ENCODE results near the gene RGPD8.

Gene RGPD8

DNA sequence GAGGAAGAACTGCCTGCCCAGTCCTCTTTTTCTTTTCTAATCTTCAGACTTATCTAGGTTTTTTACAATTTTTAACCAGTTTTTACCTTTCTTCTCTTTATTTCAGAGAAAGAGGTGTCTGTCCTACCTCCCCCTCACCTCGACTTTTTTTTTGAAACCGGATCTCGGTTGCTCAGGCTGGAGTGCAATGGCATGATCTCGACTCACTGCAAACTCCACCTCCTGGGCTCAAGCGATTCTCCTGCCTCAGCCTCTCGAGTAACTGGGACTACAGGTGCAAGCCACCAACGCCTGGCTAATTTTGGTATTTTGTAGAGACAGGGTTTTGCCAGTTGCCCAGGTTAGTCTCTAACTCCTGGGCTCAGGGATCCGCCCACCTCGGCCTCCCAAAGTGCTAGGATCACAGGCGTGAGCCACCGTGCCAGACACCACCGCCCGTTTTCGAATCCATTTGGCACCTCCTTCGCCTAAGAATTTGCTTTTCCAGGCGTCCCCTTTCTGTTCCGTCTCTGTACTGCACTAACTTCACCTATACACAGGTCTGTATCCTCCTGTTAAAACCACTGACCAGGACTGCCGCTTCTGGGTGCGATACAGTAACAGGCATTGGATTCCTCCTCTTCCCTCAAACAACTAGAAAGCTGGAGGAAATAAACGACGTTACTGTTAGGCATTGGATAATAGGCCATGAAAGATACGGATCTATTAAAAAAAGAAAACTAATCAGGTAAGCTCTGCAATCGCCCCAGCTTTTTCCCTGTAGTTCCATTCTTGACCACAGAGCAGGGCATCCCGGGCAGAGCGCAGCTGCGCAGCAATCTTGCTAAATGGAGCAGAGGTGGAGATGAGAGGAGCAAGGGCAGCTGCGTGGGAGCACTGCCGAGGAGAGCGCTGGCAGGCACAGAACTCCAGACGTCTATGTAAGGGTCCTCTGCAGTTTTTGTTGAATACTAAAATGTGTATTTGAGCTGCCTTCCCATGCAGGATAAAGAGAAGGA, 88.1 kb downstream of the RGPD8 start:
- H3K27ac ChIP-seq (ENCODE audit: low read length), result no peak overlapping the region
- no peak overlapping the region for H2AFZ ChIP-seq (ENCODE audit: low read depth, low read length)
- H3K4me2 ChIP-seq (ENCODE audit: low read length), result no peak overlapping the region

DNA sequence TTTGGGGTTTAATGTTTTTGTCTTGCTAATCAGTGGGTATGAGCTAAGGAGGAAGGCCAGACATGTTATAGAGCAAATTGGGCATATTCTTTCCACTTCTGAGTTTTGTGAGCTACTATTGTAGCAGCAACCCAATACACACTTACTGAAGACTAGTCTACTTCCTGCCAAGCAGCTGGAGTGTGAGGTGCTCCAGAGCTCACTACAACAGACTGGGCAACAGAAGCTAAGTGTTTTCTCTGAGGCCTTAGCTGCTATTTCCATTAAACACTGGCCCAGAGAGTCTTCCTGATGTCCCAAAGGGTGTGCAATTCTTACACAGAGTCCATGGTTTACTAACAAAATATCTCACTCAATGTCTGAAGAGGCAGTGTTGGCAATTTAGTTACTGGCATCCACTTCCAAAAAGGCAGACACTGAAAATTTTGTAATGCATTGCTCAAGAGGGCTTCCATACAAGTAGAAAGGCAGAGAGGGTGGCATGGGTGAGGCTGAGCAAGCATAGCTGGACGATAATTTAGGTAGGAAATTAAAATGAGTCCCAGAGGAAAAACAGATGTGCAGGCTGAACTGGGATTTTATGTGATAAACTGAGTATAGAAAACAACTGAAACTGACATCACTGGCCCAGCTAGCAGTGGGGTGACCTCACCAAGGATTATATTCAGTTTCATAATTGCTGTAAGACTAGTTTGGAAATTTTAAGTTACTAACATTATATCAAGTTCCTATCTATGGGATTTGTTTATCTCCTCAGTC, 89.4 kb downstream of the RGPD8 start:
- Histone ChIP-seq H3K9ac (ENCODE audit: low read length) (no peak overlapping the region), H3K4me1 (ENCODE audit: low read length) (no peaks in the 10 kb centered on the region), H3K79me2 (ENCODE audit: low read length) (no peaks in the 10 kb centered on the region), H2AFZ (ENCODE audit: low read depth, low read length) (no peak overlapping the region), H3K4me2 (ENCODE audit: low read length) (no peak overlapping the region), H3K9me3 (ENCODE audit: insufficient read depth, low read length) (no peaks in the 10 kb centered on the region), H3K36me3 (replicated peaks; ENCODE audit: low read depth, low read length) (no peaks in the 10 kb centered on the region), H4K20me1 (ENCODE audit: insufficient read depth, low read length) (no peaks in the 10 kb centered on the region), H3K27me3 (ENCODE audit: low read depth, low read length) (no peaks in the 10 kb centered on the region), H3K4me3 (ENCODE audit: low read length) (no peak overlapping the region), H3K27ac (ENCODE audit: low read length) (no peak overlapping the region)
- no peak for TF ChIP-seq EZH2phosphoT487 (IDR thresholded peaks at IDR 0.05; ENCODE audit: low read depth)
- TF ChIP-seq, protein P1, sequence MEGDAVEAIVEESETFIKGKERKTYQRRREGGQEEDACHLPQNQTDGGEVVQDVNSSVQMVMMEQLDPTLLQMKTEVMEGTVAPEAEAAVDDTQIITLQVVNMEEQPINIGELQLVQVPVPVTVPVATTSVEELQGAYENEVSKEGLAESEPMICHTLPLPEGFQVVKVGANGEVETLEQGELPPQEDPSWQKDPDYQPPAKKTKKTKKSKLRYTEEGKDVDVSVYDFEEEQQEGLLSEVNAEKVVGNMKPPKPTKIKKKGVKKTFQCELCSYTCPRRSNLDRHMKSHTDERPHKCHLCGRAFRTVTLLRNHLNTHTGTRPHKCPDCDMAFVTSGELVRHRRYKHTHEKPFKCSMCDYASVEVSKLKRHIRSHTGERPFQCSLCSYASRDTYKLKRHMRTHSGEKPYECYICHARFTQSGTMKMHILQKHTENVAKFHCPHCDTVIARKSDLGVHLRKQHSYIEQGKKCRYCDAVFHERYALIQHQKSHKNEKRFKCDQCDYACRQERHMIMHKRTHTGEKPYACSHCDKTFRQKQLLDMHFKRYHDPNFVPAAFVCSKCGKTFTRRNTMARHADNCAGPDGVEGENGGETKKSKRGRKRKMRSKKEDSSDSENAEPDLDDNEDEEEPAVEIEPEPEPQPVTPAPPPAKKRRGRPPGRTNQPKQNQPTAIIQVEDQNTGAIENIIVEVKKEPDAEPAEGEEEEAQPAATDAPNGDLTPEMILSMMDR (IDR thresholded peaks at IDR 0.05; ENCODE audit: low read depth, low read length), result no peak

More for the DNA sequence above, 88.1 kb downstream of the RGPD8 start:
- H3K4me3 ChIP-seq (ENCODE audit: low read length), result no peak overlapping the region
- H3K79me2 ChIP-seq (ENCODE audit: low read length), result no peaks in the 10 kb centered on the region
- no peaks in the 10 kb centered on the region for H3K36me3 ChIP-seq (replicated peaks; ENCODE audit: low read depth, low read length)
- no peak overlapping the region for H3K9ac ChIP-seq (ENCODE audit: low read length)
- no peaks in the 10 kb centered on the region for H3K27me3 ChIP-seq (ENCODE audit: low read depth, low read length)
- no peak for TF ChIP-seq EZH2phosphoT487 (IDR thresholded peaks at IDR 0.05; ENCODE audit: low read depth)
- TF ChIP-seq, protein P1 (IDR thresholded peaks at IDR 0.05; ENCODE audit: low read depth, low read length), result no peak
- H4K20me1 ChIP-seq (ENCODE audit: insufficient read depth, low read length), result no peaks in the 10 kb centered on the region
- H3K4me1 ChIP-seq (ENCODE audit: low read length), result no peaks in the 10 kb centered on the region
- no peaks in the 10 kb centered on the region for H3K9me3 ChIP-seq (ENCODE audit: insufficient read depth, low read length)

DNA sequence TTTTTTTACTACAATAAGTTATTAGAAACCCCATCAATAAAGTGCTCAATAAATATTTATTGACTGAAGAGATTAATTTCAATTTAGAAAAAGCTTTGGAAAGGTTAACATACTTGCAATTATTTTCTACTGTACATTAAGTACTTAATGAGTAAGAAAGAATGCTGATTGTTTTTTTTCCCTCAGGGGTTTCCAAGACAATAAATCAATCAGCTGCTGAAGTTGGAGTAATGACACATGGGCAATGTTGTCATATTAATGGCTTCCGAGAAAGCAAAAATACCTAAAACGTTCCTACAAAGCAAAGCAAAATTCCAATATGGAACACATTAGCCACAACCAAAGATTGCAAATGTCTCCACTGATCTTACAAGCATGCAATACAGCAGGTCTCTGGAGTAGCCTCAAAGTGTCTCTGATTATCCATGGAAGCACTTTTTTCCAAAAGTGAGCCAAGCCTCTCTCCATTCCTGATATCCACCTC, 91.3 kb downstream of the RGPD8 start:
- no peak overlapping the region for H3K4me3 ChIP-seq (ENCODE audit: low read length)
- H3K79me2 ChIP-seq (ENCODE audit: low read length), result no peaks in the 10 kb centered on the region
- H3K4me1 ChIP-seq (ENCODE audit: low read length), result no peaks in the 10 kb centered on the region
- H3K9me3 ChIP-seq (ENCODE audit: insufficient read depth, low read length), result no peaks in the 10 kb centered on the region
- no peaks in the 10 kb centered on the region for H3K27me3 ChIP-seq (ENCODE audit: low read depth, low read length)
- no peaks in the 10 kb centered on the region for H3K36me3 ChIP-seq (replicated peaks; ENCODE audit: low read depth, low read length)
- H3K4me2 ChIP-seq (ENCODE audit: low read length), result no peak overlapping the region
- H3K27ac ChIP-seq (ENCODE audit: low read length), result no peak overlapping the region
- H3K9ac ChIP-seq (ENCODE audit: low read length), result no peak overlapping the region
- no peak overlapping the region for H2AFZ ChIP-seq (ENCODE audit: low read depth, low read length)
- TF ChIP-seq, protein P1 (IDR thresholded peaks at IDR 0.05; ENCODE audit: low read depth, low read length), result no peak
- no peak for TF ChIP-seq EZH2phosphoT487 (IDR thresholded peaks at IDR 0.05; ENCODE audit: low read depth)
- H4K20me1 ChIP-seq (ENCODE audit: insufficient read depth, low read length), result no peaks in the 10 kb centered on the region

Measured in OCI-LY3 (cell line).